SK-MEL-5 (cell line): ENCODE data around the gene RIPK1. TPM values are rescaled to one million over a fixed set of nuclear protein-coding genes. Genes with fewer than 3 reads are reported as not detected.

Source experiments
- small RNA-seq, 2 experiments: library from RNA; depleted of rRNA; stranded (forward); fragments of <200 nt; gene quantifications; one replicate each; pipeline ENCODE3, GENCODE V24; 2014
- total RNA-seq: library from RNA; depleted of rRNA; stranded (reverse); fragments of >200 nt; shearing (Covaris generic); gene quantifications from 2 replicates; pipeline ENCODE4 v1.2.3, GENCODE V29; 2014; rRNA removed

Gene RIPK1
- total RNA-seq, 1 experiment from 2014 or later: 29.6 TPM

Small RNAs within 50 kb of the gene (small RNA-seq; reads per million reads assigned to genes)
- gene AL133351.4 (0 reads per million in 2 experiments), gene RNA5SP201 (0 reads per million in 2 experiments)

Other genes with a start within 250 kb of the RIPK1 start
- gene SERPINB1, start 226.6 kb upstream of the RIPK1 start, total RNA-seq: 3.7 and 4.4 TPM in 2 replicates
- not detected in 2 replicates for gene SERPINB9, start 165.2 kb upstream of the RIPK1 start, total RNA-seq
- gene SERPINB6, start 96.9 kb upstream of the RIPK1 start, total RNA-seq: 63.8 and 65.5 TPM in 2 replicates
- gene NQO2, start 68.6 kb upstream of the RIPK1 start, total RNA-seq: 35.8 and 40.0 TPM in 2 replicates
- gene BPHL, start 50.2 kb downstream of the RIPK1 start, total RNA-seq: 66.6 and 75.5 TPM in 2 replicates
- gene TUBB2A, start 89.0 kb downstream of the RIPK1 start, total RNA-seq: 118 and 127 TPM in 2 replicates
- 26.6 and 28.6 TPM in 2 replicates for gene TUBB2B, start 159.2 kb downstream of the RIPK1 start, total RNA-seq
- 58.2 and 60.6 TPM in 2 replicates for gene PSMG4, start 190.5 kb downstream of the RIPK1 start, total RNA-seq